Pulmonary artery endothelial cell (primary cell): Measurements from ENCODE around the gene CEACAM7. TPM values are rescaled to one million over a fixed set of nuclear protein-coding genes. Genes with fewer than 3 reads are reported as not detected.
"Not testable (repeated sequence)": the region's sequence is repeated elsewhere in the genome, so short reads cannot be mapped to it uniquely, and the experiment has no call there.

ENCODE experiments used
- DNase-seq: peaks from one replicate; pipeline ENCODE4 v3.0.0-alpha.2; 2011; ENCODE audit warnings: low read depth, low spot score
- total RNA-seq: library from RNA; depleted of rRNA; stranded (reverse); fragments of >200 nt; gene quantifications from 2 replicates; pipeline ENCODE4 v1.2.3, GENCODE V29; 2014

CEACAM7 gene
- total RNA-seq, 1 donor from 2014 or later = not detected

- no peak for DNase-seq
Measured at GRCh38 chr19:41657157-41657556, 30.9 kb downstream of the CEACAM7 start.

- not testable (repeated sequence) for DNase-seq
Measured at GRCh38 chr19:41656756-41657155, 31.3 kb downstream of the CEACAM7 start.

GRCh38 chr19:41652250-41652649, 35.8 kb downstream of the CEACAM7 start:
- DNase-seq = no peak

GRCh38 chr19:41649827-41650226, 38.2 kb downstream of the CEACAM7 start:
- no peak for DNase-seq

- DNase-seq = no peak
Measured at GRCh38 chr19:41646589-41647204, 41.4 kb downstream of the CEACAM7 start.

GRCh38 chr19:41641879-41642485, 46.1 kb downstream of the CEACAM7 start:
- DNase-seq = no peak

- no peak for DNase-seq
Measured at GRCh38 chr19:41638641-41639081, 49.4 kb downstream of the CEACAM7 start.

- DNase-seq = no peak
Measured at GRCh38 chr19:41637484-41637883, 50.6 kb downstream of the CEACAM7 start.

GRCh38 chr19:41627966-41628675, 59.9 kb downstream of the CEACAM7 start:
- no peak for DNase-seq

GRCh38 chr19:41626877-41627276, 61.2 kb downstream of the CEACAM7 start, which contains the start of gene CEACAM4:
CEACAM4 (minus strand) TSS chr19:41627074; CDS start chr19:41626963, 111 bp downstream.
- DNase-seq = no peak

GRCh38 chr19:41626278-41626677, 61.8 kb downstream of the CEACAM7 start:
- DNase-seq = no peak

GRCh38 chr19:41624937-41625336, 63.1 kb downstream of the CEACAM7 start:
- DNase-seq = no peak

- no peak for DNase-seq
Measured at GRCh38 chr19:41624515-41624914, 63.6 kb downstream of the CEACAM7 start.

GRCh38 chr19:41623360-41623759, 64.7 kb downstream of the CEACAM7 start:
- no peak for DNase-seq

Other genes starting within 250 kb of the CEACAM7 start
- 54.1 and 56.2 TPM in 2 replicates for gene DMAC2, start 248.4 kb downstream of the CEACAM7 start, total RNA-seq
- gene ERICH4, start 245.1 kb downstream of the CEACAM7 start, total RNA-seq = not detected in 2 replicates
- 0.11 and 0.73 TPM in 2 replicates for gene CEACAM21, start 112.1 kb downstream of the CEACAM7 start, total RNA-seq
- not detected in 2 replicates for gene CEACAM4, start 61.2 kb downstream of the CEACAM7 start, total RNA-seq
- gene CEACAM5, start 20.4 kb upstream of the CEACAM7 start, total RNA-seq = not detected in 2 replicates
- gene CEACAM6, start 67.3 kb upstream of the CEACAM7 start, total RNA-seq = not detected in 2 replicates
- not detected in 2 replicates for gene CEACAM3, start 108.3 kb upstream of the CEACAM7 start, total RNA-seq
- gene LYPD4, start 156.4 kb upstream of the CEACAM7 start, total RNA-seq = not detected in 2 replicates
- not detected in 2 replicates for gene DMRTC2, start 156.8 kb upstream of the CEACAM7 start, total RNA-seq
- gene RPS19, start 172.0 kb upstream of the CEACAM7 start, total RNA-seq = 650 and 665 TPM in 2 replicates
- gene CD79A, start 189.0 kb upstream of the CEACAM7 start, total RNA-seq = not detected in 2 replicates
- 46.3 and 53.8 TPM in 2 replicates for gene ARHGEF1, start 194.9 kb upstream of the CEACAM7 start, total RNA-seq
- gene ERFL, start 240.2 kb upstream of the CEACAM7 start, total RNA-seq = not detected in 2 replicates